Gastroesophageal sphincter (tissue), 3 donors: ENCODE measurements around the gene LHX6.

Experiments used
- CTCF ChIP-seq, 4 experiments: fragments of 200-600 bp in 2 of 4; fragments of 450-650 bp in 2 of 4; sonication (generic) in 1 of 4; IDR thresholded peaks; one replicate each; pipeline ENCODE4 v1.5.1; 2017 to 2019; ENCODE audit warnings: antibody characterized with exemption in 4 of 4, mild to moderate bottlenecking in 2 of 4, moderate library complexity in 2 of 4
- EP300 ChIP-seq: sonication (generic); formaldehyde crosslinking; IDR thresholded peaks from one replicate; pipeline ENCODE4 v1.6.1; 2017; ENCODE audit warnings: antibody characterized with exemption, mild to moderate bottlenecking
- POLR2A ChIP-seq, 2 donors: fragments of 450-650 bp; IDR thresholded peaks; one replicate each; pipeline ENCODE4 v1.6.1; 2017; ENCODE audit warnings: antibody characterized with exemption in 2 of 2, mild to moderate bottlenecking in 2 of 2, moderate library complexity in 1 of 2

- TF ChIP-seq POLR2A (IDR thresholded peaks at IDR 0.05) (no peak), CTCF (IDR thresholded peaks at IDR 0.05) (no peak), EP300 (no peak)
Measured at GRCh38 chr9:122206118-122207046, 22.4 kb downstream of the LHX6 start.
